ENCODE measurements around the gene PAK4.

GRCh38 chr19:39111593-39112199 lies 13.9 kb upstream of the PAK4 start:
- no peak for TF ChIP-seq CTCF (IDR thresholded peaks at IDR 0.05)
- TF ChIP-seq POLR2A (IDR thresholded peaks at IDR 0.05), result no peak
